HG02870 (cell line): ENCODE measurements around the gene FGR.
"Not testable (repeated sequence)": the region's sequence is repeated elsewhere in the genome, so short reads cannot be mapped to it uniquely, and the experiment has no call there.

ENCODE experiments used
- ATAC-seq: cut with Tn5 transposase; IDR thresholded peaks from one replicate; pipeline ENCODE4 v1.9.1; 2021; ENCODE audit warnings: mild to moderate bottlenecking, moderate library complexity; ENCODE audit not compliant: unreplicated experiment

FGR gene

GRCh38 chr1:27635396-27636142, 584 bp upstream of the FGR start:
- ATAC-seq: no peak

DNA sequence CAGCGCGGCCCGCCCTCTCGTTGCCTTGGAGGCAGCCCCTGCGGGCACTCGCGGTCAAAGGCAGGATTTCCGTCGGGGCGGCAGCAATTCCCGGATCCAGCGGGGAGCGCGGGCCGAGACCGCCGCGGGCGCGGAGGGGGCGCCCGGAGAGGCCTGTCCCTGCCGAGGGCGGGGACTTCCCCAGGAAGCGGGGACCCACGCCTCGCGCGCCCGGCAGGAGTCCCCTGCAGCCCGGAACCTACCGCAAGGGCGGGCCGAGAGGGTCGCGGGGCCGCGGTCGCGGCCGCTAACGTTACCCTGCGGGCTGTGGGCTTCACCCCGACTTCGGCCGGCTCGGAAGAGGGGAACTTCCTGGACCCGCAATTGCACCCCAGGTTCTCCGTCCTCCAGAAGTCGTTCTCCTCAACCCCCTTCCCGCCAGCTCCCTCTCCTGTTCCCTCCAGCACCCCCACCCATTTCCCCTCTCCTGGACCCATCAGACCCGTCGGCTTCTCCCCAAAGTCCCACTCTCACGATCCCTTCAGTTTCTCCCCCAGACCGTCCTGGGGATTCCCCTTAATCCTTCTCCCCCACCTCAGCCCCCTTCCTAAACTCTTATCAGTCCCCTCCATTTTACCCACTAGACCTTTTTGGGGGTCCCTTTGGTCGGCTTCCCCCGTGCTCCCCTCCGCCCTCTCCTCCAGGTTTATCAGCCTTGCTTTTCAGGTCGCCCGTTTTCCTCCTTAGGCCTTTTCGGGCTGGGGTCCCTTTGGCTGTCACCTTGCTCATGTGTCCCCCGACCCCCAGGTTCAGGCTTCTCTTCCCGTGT, 604 bp downstream of the FGR start:
- no peak for ATAC-seq

GRCh38 chr1:27633640-27634176, 1.3 kb downstream of the FGR start:
- ATAC-seq: no peak

- ATAC-seq: no peak
Measured at GRCh38 chr1:27633298-27633610, 1.7 kb downstream of the FGR start.

- ATAC-seq: no peak
Measured at GRCh38 chr1:27632387-27633297, 2.3 kb downstream of the FGR start.

- no peak for ATAC-seq
Measured at GRCh38 chr1:27630859-27631491, 4.0 kb downstream of the FGR start.

DNA sequence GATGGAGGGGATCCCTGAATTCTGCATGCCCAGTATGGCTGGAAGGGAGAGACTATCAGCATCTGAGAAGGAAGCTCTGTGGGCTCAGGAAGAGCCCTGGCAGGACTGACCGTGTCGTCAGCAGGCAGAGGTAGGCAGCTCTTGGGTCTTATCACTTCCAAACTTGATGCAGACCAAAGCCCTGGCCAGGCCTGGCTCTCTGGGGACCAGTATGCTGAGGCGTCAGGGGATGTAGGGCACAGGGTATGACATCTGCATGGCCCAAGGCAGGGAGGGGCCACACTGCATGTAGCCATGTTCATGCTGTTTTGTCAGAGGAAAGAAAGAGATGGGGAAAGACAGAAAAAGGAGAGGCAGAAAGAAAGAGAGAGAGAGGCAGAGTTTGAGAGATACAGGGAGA, 6.3 kb downstream of the FGR start:
- ATAC-seq: no peak

GRCh38 chr1:27627733-27628132, 7.3 kb downstream of the FGR start:
- not testable (repeated sequence) for ATAC-seq

GRCh38 chr1:27627061-27627460, 7.9 kb downstream of the FGR start:
- no peak for ATAC-seq

DNA sequence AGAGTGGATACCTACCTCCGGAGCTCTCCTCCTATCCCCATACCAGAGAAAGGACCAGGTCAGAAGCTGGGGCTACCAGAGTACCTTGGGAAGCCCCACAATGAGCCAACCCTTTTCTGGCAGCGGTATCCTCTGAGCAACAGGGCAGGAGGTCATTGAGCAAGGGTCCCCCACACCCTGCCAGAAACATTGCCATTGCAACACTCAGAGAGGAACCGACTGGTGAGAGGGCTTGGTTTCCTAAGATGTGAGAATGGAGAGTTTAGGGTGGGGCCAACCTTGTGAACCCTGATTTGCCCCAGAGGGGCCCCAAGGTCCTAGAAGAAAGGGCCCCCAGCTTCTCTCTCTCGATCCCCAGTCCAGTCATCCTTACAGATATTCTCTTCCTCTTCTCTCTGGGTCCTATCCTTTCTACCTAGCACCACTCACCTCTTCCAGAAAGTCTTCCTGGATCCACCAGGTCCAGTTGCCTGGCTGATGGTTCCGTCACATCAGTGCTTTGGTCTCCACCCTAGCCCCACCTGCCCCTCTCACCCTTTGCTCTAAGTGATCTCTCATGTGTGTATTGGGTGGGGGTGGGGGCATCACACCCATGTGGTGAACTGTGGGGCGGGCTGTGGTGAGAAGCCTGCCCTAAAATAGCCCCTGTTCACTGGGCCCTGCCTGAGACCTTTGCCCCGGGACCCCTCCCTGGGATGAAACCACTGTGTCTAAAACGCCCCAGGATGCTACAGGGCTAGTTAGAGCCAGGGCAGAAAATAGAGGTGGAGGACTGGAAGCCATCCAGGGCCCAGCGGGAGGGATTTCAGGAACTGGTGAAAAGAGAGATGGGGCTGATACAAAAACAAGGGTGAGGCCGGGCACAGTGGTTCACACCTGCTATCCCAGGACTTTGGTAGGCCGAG, 8.7 kb downstream of the FGR start:
- no peak for ATAC-seq

- ATAC-seq: no peak
Measured at GRCh38 chr1:27624467-27625178, 10.4 kb downstream of the FGR start.

DNA sequence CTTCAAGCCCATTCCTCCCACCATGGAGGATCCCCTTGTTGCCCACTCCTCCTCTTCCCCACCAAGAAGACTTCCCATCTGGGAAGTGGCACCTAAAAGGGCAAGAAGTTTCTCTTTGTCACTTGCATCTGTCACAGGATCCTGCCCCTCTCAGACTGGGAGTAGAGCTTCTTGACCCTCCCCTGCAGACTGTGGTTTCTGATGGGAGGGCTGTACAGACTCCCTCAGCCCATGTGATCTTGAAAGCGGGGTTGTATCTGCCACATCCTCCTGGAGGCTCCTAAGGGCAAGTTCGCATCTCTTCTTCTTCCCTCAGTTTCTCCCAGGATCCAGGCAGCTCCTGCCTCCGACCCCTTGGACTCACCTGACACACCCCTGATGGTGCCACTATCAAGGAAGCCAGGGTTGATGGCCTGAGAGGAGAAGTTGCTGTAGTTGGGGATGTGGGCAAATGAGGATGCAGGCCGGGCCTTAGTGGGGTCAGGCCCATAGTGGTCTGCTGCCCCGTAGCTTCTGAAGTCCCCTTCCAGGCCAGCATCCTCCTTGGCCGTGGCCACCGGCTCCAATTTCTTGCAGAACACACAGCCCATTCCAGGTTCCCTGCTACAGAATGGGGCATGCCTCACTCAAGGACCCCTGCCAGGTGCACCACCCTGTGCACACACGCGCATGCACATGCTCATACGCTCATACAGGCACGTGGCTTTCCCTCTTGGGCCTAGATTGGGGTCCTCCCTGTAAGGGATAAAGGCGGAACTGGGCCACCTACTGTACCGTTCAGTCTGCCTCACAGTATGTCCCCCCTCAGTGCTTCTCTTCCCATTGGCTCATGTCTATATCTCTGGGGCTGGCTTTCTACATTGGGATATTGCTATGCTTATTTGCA, 11.4 kb downstream of the FGR start:
- ATAC-seq: no peak

DNA sequence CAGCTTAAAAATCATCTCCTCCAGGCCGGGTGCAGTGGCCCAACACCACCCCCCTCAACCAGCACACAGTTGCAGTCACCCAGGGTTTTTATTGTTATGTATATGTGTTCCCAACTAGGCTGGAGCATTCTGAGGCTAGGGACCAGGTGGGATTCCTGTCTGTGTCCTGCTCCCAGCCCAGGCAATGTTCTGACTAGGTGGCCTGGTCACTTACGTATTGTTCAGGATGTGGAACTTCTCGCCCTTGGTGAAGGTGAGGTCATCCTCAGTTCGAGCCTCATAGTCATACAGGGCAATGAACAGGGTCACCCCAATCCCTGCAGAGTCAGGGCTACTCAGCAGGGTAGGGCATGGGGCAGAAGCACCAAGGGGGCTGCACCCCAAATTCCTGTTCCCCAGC, 12.2 kb downstream of the FGR start:
- ATAC-seq: no peak

DNA sequence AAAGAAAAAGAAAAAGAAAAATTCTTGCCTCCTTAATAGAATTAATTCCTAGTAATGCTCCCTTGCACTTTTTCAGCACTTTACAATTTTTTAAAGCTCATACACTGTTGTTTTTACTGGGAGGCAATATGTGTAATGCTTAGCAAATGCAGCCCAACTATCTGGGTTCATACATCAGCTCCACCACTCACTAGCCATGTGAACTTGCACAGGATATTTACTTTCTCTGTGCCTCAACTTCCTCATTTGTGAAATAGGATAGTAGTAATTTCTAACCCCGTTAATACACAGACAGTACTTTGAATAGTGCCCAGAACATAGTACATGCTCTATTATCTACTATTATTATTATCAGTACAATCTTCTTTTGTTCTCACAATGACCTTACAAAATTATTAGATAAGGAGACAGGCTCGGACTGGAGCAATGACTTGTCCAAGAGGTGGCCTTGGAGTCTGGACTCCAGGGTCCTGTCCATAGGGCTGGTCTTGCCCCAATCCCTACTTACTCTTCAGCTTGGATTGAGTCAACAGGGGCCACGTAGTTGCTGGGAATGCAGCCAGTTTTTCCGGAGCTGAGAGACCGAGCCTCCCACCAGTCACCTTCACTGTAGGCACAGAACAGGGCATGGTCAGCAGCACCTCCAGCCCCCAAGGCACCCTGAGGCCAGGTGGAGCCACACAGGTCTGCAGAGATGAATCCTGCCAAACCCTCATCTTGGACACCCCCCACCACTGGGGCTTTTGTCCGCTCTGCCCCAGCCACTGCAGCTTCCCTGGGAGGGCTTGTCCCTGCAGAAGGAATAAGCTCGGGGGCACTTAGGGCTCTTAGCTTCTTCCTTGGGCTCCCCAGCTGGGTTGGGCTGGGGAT, 13.7 kb downstream of the FGR start:
- no peak for ATAC-seq

DNA sequence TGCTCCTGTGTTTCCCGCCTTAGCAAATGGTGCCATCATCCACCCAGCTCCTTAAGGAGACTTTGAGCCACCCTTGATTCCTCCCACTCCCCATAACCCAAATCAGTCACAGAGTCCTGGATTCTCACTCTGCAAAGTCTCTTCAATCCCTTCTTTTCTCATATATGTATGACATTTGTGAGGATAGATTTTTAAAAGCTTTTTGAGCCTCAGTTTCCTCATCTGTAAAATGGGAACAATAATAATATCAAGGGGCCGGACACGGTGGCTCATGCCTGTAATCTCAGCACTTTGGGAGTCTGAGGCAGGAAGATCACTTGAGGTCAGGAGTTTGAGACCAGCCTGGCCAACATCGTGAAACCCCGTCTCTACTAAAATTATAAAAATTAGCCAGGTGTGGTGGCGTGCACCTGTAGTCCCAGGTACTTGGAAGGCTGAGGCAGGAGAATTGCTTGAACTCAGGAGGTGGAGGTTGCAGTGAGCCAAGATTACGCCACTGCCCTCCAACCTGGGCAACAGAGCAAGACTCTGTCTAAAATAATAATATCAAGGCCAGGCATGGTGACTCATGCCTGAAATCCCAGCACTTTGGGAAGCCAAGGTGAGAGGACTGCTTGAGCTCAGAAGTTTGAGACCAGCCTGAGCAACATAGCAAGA, 15.1 kb downstream of the FGR start:
- not testable (repeated sequence) for ATAC-seq

GRCh38 chr1:27618341-27619082, 16.5 kb downstream of the FGR start:
- no peak for ATAC-seq
